Measurements from ENCODE around the gene SHB.

DNA sequence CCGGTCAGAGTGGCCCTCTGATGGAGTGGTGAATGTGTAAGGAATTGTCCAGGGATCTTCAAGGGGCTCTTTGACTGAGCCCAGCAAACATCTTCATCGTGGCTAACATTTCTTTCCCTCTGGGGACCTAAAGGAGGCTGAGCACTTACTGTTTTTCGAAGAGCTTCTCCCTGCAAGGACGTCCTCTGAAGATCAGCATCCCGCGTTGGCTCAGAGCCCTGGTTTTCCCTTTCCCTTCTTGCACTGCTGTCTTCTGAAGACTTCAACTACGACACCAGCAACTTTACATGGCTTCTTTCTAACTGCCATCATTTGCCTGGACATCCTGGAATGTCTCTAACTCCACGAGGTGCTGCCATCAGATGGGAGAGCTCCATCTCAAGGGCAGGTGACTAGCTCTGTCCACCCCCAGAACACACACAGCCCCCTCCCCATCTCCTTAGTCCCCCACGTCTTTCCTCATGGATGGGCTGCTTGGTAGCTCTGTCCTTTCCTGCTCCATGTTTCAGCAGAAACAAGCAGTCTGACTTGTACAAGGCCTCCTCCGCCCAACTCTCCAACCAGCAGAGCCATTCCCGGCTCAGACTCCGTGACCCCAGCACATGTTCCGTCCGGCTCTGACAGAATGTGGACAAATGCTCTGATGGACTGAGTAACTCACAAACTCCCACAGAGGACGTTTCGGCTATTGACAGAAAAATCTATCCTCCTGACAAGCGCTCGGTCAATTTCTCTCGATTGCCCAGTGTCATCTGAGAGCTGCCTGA is 17.1 kb downstream of the SHB start:
- TF ChIP-seq HOXA7 (CRISPR knock-in tag; IDR thresholded peaks at IDR 0.05) (no peak), POLR2A (IDR thresholded peaks at IDR 0.05; ENCODE audit: low read length) (no peak), EP300 (IDR thresholded peaks at IDR 0.05) (no peak), HOXB13 (CRISPR knock-in tag; IDR thresholded peaks at IDR 0.05; ENCODE audit: low read depth) (no peak)
- TF ChIP-seq, protein P1, sequence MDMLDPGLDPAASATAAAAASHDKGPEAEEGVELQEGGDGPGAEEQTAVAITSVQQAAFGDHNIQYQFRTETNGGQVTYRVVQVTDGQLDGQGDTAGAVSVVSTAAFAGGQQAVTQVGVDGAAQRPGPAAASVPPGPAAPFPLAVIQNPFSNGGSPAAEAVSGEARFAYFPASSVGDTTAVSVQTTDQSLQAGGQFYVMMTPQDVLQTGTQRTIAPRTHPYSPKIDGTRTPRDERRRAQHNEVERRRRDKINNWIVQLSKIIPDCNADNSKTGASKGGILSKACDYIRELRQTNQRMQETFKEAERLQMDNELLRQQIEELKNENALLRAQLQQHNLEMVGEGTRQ (IDR thresholded peaks at IDR 0.05), result no peak

Data from A549 (cell line).